ENCODE measurements around the gene NFYC.

DNA sequence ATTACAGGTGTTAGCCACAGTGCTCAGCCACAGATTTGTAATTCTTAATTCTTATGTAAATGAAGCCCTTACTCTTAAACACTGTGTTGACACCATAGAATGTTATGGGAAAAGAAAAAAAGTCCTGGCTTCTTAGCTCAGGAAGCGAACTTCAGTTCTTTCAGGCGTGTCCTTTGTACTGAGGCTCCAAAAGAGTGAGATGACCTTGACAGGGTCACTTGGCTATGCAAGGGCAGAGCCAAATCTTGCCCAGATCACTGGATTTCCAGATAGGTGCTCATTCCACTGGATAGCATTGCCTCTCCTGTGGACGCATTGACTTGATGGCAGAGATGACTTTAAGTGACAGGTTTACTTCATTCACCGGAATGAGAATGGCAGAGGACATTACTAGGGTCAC is 4.8 kb downstream of the NFYC start:
- TF ChIP-seq, protein P1, sequence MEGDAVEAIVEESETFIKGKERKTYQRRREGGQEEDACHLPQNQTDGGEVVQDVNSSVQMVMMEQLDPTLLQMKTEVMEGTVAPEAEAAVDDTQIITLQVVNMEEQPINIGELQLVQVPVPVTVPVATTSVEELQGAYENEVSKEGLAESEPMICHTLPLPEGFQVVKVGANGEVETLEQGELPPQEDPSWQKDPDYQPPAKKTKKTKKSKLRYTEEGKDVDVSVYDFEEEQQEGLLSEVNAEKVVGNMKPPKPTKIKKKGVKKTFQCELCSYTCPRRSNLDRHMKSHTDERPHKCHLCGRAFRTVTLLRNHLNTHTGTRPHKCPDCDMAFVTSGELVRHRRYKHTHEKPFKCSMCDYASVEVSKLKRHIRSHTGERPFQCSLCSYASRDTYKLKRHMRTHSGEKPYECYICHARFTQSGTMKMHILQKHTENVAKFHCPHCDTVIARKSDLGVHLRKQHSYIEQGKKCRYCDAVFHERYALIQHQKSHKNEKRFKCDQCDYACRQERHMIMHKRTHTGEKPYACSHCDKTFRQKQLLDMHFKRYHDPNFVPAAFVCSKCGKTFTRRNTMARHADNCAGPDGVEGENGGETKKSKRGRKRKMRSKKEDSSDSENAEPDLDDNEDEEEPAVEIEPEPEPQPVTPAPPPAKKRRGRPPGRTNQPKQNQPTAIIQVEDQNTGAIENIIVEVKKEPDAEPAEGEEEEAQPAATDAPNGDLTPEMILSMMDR (IDR thresholded peaks at IDR 0.05): no peak
- TF ChIP-seq EP300 (IDR thresholded peaks at IDR 0.05): no peak
- TF ChIP-seq POLR2A (IDR thresholded peaks at IDR 0.05): no peak

Measured in sigmoid colon (tissue), 4 donors.